ENCODE measurements around the gene CA10.

The CA10 gene

GRCh38 chr17:51595826-51596398 is 562.6 kb downstream of the CA10 start:
- DNase-seq (ENCODE audit: low read depth) = no peak

GRCh38 chr17:51590071-51590656 is 568.4 kb downstream of the CA10 start:
- DNase-seq (ENCODE audit: low read depth) = no peak

DNA sequence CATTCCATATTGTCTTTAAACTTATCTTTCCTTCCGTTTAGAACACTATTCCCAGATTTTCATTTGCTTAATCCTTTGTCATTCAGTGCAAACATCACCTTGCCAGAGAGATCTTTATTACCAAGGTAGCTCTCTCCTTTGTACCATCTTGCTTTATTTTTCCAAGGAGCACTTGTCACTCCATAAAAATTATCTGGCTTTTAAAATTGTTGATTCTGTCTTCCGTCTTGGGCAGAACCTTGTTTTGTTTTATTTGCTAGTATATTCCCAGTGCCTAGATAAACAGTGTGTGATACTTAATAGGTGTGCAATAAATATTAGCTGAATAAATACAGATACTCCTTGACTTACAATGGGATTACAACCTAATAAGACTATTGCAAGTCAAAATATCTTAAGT is 570.5 kb downstream of the CA10 start:
- no peak for DNase-seq (ENCODE audit: low read depth)

- DNase-seq (ENCODE audit: low read depth) = no peak
Measured at GRCh38 chr17:51587516-51587915, 571.0 kb downstream of the CA10 start.

DNA sequence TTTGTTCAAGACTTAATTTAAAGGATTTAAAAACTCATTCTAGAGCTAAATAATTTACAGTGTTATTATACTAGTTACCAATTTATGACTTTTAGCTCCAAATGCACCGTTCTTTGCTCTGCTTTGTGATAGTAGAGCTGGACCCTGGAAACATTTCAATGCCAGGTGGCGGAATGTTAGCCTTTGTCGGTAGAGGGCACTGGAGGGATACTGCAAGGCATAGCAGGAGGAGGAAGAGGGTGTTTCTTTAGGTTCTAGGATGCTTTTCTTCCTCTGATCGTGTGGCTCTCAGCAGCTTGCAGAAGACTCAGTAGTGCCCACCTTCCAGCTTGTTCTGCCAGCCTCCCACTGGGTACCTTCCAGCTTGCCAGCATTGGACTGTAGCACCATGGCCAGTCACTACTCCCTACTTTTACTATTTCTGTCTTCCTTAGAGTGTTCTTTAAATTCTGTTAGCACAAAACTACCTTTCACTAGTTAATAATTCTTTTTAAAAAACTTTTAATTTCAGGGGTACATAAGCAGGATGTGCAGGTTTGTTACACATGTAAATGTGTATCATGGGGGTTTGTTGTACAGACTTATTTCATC is 572.9 kb downstream of the CA10 start:
- no peak for DNase-seq (ENCODE audit: low read depth)

DNA sequence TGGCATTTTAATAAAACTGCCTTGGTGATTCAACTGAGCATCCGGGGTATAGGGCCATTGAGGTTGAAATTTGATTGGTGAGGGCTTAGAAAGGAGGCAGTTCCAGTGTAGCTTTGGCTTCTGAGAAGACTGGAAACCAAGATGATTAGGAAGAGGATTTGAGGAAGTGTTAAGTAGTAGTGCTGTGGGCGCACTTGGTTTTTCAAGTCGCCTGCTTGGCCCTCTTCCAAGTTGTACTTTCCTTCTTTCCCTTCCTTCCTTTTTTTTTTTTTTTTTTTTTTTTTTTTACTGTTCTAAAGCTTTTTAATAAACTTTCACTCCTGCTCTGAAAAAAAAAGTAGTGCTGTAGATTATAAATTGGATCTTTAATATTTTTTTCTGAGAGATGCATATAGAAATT is 577.6 kb downstream of the CA10 start:
- DNase-seq (ENCODE audit: low read depth) = no peak
